ENCODE measurements around the gene ESPN. TPM values are rescaled to one million over a fixed set of nuclear protein-coding genes. Genes with fewer than 3 reads are reported as not detected.

Gene ESPN
- polyA plus RNA-seq, 1 experiment: not detected

DNA sequence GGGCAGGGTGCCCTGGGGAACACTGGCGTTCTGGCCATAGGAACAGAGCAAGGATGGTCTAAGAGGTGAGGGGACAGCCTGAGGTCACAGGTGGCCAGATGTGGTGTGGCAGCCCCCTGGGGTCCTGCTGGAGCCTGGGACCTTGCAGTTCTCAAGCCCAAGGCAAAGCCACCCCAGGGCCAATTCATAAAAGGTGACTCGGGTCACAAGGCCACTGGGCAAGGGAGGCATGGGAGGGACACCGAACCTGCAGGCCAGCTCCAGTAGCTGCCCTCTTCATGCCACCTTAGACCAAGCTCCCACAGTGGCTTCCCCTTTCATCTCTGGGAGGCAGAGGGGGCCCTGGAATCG lies 22.1 kb downstream of the ESPN start:
- ChIA-PET CTCF (interaction anchor here (0.6 to 9.5 kb wide), 5 partner anchors 7 to 372 kb away, joined by 3 to 62 read pairs (median 3); no protein-coding TSS in a partner anchor), POLR2A (no interaction called here)
- TF ChIP-seq, protein P1, sequence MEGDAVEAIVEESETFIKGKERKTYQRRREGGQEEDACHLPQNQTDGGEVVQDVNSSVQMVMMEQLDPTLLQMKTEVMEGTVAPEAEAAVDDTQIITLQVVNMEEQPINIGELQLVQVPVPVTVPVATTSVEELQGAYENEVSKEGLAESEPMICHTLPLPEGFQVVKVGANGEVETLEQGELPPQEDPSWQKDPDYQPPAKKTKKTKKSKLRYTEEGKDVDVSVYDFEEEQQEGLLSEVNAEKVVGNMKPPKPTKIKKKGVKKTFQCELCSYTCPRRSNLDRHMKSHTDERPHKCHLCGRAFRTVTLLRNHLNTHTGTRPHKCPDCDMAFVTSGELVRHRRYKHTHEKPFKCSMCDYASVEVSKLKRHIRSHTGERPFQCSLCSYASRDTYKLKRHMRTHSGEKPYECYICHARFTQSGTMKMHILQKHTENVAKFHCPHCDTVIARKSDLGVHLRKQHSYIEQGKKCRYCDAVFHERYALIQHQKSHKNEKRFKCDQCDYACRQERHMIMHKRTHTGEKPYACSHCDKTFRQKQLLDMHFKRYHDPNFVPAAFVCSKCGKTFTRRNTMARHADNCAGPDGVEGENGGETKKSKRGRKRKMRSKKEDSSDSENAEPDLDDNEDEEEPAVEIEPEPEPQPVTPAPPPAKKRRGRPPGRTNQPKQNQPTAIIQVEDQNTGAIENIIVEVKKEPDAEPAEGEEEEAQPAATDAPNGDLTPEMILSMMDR (IDR thresholded peaks at IDR 0.05; ENCODE audit: insufficient read depth, low read depth, low read length): no peak
- DNase-seq (ENCODE audit: low read depth): no peak
- Histone ChIP-seq H3K36me3 (ENCODE audit: control insufficient read depth, insufficient read depth, low read length) (no peaks in the 10 kb centered on the region), H3K27me3 (ENCODE audit: control insufficient read depth, insufficient read depth, low read length) (peaks cover 32% of the 10 kb centered on the region), H3K4me3 (ENCODE audit: low read depth, low read length) (no peak overlapping the region)

GRCh38 chr1:6447016-6447817 lies 22.6 kb downstream of the ESPN start:
- no peak overlapping the region for H3K4me3 ChIP-seq (ENCODE audit: low read depth, low read length)
- ChIA-PET CTCF (interaction anchor here (0.7 to 9.5 kb wide), 3 partner anchors 8 to 77 kb away, joined by 3 to 62 read pairs (median 3); no protein-coding TSS in a partner anchor), POLR2A (no interaction called here)
- H3K36me3 ChIP-seq (ENCODE audit: control insufficient read depth, insufficient read depth, low read length): no peaks in the 10 kb centered on the region
- no peak for DNase-seq (ENCODE audit: low read depth)
- H3K27me3 ChIP-seq (ENCODE audit: control insufficient read depth, insufficient read depth, low read length): peaks cover 30% of the 10 kb centered on the region
- TF ChIP-seq, protein P1 (IDR thresholded peaks at IDR 0.05; ENCODE audit: insufficient read depth, low read depth, low read length): no peak

DNA sequence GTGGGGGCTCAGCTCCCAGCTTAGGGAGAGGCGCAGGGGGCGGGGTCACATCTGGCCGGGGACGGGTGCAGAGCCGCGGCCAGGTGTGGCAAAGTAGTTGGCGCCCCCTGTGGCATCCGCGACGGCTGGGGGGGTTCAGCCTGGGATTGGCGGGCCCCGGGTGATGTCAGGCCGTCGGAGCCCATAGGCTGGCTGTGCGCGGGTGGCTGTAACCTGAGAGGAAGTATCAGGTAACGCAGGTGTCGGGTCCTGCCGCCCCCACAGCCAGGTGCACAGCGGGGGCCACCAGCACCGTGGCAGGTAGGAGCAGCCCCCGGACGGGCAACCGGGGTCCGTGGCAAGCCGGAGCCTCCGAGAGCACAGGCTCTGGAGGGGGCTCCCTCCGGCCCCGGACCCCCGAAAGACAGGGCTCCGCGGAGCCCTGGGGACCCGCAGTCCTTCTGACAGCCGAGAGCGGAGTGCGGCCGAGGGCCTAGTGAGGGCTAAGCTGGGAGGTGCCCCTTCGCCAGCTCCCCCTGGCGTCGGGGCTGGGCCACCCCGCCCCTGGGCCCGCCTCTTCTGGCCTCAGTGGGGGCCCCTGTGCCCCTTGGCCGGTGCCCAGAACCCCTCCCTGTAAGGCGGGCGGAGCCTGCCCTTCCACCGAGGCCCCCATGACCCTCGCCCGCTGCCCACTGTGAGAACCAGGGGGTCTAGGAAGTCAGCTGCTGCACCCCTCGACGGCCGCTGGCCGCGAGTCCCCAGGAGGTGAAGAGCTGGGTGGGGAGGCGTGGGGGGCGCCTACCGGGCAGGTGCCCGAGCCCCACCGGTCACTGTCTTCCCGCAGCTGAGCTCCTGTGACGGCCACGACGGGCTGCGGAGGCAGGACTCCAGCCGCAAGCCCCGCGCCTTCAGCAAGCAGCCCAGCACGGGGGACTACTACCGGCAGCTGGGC lies 23.5 kb downstream of the ESPN start:
- Histone ChIP-seq H3K36me3 (ENCODE audit: control insufficient read depth, insufficient read depth, low read length) (no peaks in the 10 kb centered on the region), H3K4me3 (ENCODE audit: low read depth, low read length) (no peak overlapping the region), H3K27me3 (ENCODE audit: control insufficient read depth, insufficient read depth, low read length) (peaks cover 34% of the 10 kb centered on the region)
- ChIA-PET POLR2A (no interaction called here), CTCF (interaction anchor here (0.9 to 9.5 kb wide), 3 partner anchors 9 to 84 kb away, joined by 4 to 62 read pairs (median 4); no protein-coding TSS in a partner anchor)
- TF ChIP-seq, protein P1 (IDR thresholded peaks at IDR 0.05; ENCODE audit: insufficient read depth, low read depth, low read length): no peak
- no peak for DNase-seq (ENCODE audit: low read depth)

DNA sequence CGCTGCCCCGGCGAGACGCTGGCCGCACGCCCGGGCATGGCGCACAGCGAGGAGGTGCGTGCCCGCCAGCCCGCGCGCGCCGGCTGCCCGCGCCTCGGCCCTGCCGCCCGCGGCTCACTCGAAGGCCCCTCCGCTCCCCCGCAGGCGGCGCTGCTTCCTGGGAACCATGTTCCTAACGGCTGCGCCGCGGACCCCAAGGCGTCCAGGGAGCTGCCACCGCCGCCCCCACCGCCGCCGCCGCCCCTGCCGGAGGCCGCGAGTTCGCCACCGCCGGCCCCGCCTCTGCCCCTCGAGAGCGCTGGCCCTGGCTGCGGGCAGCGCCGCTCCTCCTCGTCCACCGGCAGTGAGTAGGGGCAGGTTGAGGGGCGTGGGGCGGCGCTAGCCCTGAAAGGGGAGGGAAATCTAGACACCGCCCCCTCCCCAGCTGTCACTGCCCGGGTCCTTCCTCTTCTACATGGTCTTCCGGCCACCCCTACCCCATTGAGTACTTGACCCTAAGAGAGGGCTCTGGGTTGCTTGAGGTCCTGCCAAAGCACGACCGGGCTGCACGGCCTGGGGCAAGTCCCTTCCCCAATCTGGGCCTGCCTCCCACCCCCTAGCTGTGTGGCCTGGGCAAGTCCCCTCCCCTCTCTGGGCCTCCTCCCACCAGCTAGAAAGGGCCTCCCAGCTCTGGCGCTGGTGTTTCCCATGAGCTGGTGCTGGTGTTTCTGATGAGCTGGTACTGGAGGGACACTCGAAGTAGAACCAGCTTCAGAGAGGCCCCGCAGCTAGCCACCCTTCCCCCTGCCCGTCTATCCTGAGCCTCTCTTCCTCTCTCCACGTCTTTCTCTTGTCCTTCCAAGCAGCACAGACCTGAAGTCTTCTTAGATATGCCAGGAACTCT lies 24.4 kb downstream of the ESPN start:
- CTCF ChIA-PET: interaction anchor here (0.8 to 9.5 kb wide), 4 partner anchors 10 to 37 kb away, joined by 3 to 62 read pairs (median 4); no protein-coding TSS in a partner anchor
- no peak for DNase-seq (ENCODE audit: low read depth)
- no peak overlapping the region for H3K4me3 ChIP-seq (ENCODE audit: low read depth, low read length)
- H3K27me3 ChIP-seq (ENCODE audit: control insufficient read depth, insufficient read depth, low read length): peaks cover 36% of the 10 kb centered on the region
- POLR2A ChIA-PET: interaction anchor here (0.7 kb wide), 1 partner anchor 35 kb away, joined by 3 read pairs; no protein-coding TSS in a partner anchor
- TF ChIP-seq, protein P1 (IDR thresholded peaks at IDR 0.05; ENCODE audit: insufficient read depth, low read depth, low read length): no peak
- H3K36me3 ChIP-seq (ENCODE audit: control insufficient read depth, insufficient read depth, low read length): no peaks in the 10 kb centered on the region

All from BJ (cell line).